ENCODE measurements around the gene PMM1.

DNA sequence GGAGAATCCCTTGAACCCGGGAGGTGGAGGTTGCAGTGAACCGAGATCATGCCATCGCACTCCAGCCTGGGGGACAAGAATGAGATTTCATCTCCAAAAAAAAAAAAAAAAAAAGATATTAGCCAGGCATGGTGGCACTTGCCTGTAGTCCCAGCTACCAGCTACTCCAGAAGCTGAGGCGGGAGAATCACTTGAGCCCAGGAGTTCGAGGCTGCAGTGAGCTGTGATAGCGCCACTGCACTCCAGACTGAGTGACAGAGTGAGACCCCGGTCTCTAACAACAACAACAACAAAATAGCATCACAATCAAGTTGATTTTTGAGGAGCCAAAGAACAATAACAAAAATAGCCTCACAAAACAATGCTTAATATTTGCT, 2.3 kb downstream of the PMM1 start:
- TF ChIP-seq, protein P1, sequence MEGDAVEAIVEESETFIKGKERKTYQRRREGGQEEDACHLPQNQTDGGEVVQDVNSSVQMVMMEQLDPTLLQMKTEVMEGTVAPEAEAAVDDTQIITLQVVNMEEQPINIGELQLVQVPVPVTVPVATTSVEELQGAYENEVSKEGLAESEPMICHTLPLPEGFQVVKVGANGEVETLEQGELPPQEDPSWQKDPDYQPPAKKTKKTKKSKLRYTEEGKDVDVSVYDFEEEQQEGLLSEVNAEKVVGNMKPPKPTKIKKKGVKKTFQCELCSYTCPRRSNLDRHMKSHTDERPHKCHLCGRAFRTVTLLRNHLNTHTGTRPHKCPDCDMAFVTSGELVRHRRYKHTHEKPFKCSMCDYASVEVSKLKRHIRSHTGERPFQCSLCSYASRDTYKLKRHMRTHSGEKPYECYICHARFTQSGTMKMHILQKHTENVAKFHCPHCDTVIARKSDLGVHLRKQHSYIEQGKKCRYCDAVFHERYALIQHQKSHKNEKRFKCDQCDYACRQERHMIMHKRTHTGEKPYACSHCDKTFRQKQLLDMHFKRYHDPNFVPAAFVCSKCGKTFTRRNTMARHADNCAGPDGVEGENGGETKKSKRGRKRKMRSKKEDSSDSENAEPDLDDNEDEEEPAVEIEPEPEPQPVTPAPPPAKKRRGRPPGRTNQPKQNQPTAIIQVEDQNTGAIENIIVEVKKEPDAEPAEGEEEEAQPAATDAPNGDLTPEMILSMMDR (conservative IDR thresholded peaks at IDR 0.05; ENCODE audit: low read depth, low read length) = no peak
- no peak for TF ChIP-seq EZH2 (IDR thresholded peaks at IDR 0.05; ENCODE audit: borderline replicate concordance, low read depth, low read length, poor library complexity, severe bottlenecking)
